ENCODE measurements around the gene RCSD1.

Gene RCSD1, protein sequence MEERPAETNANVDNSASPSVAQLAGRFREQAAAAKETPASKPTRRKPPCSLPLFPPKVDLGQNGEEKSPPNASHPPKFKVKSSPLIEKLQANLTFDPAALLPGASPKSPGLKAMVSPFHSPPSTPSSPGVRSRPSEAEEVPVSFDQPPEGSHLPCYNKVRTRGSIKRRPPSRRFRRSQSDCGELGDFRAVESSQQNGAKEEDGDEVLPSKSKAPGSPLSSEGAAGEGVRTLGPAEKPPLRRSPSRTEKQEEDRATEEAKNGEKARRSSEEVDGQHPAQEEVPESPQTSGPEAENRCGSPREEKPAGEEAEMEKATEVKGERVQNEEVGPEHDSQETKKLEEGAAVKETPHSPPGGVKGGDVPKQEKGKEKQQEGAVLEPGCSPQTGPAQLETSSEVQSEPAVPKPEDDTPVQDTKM

DNA sequence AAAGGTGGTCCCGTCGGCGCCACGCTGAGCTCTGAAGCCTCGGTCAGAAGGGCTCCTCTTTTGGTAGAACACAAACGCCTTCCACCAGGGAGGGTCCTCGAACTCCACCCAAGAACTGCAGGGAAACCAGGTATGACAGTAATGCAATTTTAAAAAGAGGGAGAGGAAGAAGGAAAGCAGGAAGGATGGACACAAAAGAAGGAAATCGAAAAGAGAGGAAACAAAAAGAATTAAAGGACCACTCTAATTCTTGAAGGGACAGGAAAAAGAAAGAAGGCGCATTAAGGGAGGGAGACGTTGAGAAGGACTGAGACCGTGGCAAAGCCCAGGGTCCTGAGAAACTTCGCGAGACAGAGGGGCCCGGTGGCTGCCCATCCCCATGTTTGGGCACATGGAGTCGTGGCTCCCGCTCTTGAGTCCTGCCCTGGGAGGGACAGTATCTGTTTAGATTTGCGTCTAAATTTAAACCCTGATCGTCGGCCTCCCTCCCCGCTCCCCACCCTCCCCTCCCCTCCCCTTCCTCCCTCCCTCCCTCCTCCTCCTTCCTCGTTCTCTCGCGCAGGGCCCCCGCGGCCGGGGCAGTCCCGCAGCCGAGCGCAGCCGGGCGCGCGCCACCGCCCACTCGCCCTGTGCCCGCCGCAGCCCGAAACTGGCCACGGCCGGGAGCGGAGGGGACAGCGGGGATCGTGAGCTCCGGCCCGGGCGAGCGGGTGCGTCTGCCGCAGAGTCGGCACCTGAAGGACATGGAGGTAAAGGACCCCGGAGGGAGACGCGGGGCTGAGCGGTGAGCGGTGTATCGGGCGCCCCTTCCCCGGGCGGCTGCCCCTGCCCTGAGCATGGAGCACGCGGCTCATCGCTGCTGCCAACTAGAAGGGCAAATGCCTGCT lies at the start of gene RCSD1:
TSS of gene RCSD1 (plus strand) at position 552 of the 887 bp plus-strand sequence. CDS start at position 744, 192 bp downstream.
- DNase-seq (ENCODE audit: low read depth) = no peak
- TF ChIP-seq, protein P1, sequence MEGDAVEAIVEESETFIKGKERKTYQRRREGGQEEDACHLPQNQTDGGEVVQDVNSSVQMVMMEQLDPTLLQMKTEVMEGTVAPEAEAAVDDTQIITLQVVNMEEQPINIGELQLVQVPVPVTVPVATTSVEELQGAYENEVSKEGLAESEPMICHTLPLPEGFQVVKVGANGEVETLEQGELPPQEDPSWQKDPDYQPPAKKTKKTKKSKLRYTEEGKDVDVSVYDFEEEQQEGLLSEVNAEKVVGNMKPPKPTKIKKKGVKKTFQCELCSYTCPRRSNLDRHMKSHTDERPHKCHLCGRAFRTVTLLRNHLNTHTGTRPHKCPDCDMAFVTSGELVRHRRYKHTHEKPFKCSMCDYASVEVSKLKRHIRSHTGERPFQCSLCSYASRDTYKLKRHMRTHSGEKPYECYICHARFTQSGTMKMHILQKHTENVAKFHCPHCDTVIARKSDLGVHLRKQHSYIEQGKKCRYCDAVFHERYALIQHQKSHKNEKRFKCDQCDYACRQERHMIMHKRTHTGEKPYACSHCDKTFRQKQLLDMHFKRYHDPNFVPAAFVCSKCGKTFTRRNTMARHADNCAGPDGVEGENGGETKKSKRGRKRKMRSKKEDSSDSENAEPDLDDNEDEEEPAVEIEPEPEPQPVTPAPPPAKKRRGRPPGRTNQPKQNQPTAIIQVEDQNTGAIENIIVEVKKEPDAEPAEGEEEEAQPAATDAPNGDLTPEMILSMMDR (conservative IDR thresholded peaks at IDR 0.05; ENCODE audit: control insufficient read depth, insufficient read depth, low read depth, low read length) = no peak
- H3K4me3 ChIP-seq (ENCODE audit: control insufficient read depth, low read depth, low read length) = peak within 1 kb of the TSS; percentile 44

DNA sequence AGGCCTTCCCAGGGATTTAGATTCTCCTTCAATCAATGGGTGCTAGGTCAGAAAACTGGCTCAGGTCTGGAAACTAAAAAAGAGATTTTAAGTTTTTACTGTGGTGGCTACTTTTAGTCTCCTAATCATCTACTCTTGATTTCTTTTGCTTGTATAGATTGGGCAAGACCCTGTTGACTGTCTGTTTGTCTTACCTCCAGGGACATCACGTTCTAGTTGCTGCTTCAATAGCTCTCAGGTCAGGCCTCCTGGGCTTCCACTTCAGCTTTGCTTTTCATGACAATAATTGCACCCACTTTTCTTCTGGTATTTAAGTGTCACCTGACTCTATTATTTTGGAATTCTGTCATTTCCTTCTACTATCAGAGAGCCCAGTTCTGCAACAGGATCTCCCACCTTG lies 48.0 kb upstream of the RCSD1 start:
- TF ChIP-seq, protein P1 (conservative IDR thresholded peaks at IDR 0.05; ENCODE audit: control insufficient read depth, insufficient read depth, low read depth, low read length) = no peak
- H3K4me3 ChIP-seq (ENCODE audit: control insufficient read depth, low read depth, low read length) = no peak overlapping the region
- no peak for DNase-seq (ENCODE audit: low read depth)

DNA sequence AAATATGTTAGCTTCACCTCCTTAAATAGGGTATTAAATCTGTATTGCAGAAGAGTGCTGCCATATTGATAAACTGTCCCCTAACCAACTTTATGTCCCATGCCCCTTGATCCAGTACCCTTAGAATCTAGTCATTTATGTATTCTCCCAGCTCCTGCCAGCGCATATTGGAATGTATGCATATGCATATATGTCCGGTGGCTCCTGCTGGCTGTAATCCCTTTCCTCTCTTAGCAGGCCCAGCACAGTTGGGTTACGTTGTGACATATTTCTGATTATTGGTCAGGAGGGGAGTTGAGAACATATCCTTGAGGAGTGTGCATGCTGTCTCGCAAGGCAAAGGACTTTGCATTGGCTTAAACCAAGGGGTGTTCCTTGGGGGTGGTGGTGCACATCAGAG lies 47.3 kb upstream of the RCSD1 start:
- TF ChIP-seq, protein P1 (conservative IDR thresholded peaks at IDR 0.05; ENCODE audit: control insufficient read depth, insufficient read depth, low read depth, low read length) = no peak
- DNase-seq (ENCODE audit: low read depth) = no peak

DNA sequence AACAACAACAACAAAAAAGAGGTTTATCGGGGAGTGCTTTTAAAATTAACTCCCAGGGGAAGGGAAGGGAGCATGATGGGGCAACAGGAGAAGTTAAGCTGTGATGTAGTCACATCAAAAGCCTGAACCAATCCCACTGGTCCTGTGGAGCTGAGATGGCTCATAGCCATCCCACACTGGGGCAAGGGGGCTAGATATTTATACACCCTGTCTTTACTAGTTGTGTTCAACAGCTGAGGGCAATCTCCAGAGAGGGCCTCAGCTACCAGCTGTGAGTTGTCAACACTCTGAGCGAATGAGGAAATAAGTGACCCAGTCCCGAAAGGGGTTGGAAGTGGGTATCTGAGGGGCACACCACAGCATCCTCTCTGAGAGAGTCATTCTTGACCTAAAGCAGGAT lies 45.5 kb upstream of the RCSD1 start:
- no peak for DNase-seq (ENCODE audit: low read depth)
- H3K4me3 ChIP-seq (ENCODE audit: control insufficient read depth, low read depth, low read length) = no peak overlapping the region
- TF ChIP-seq, protein P1 (conservative IDR thresholded peaks at IDR 0.05; ENCODE audit: control insufficient read depth, insufficient read depth, low read depth, low read length) = no peak

More for the DNA sequence above, 47.3 kb upstream of the RCSD1 start:
- no peak overlapping the region for H3K4me3 ChIP-seq (ENCODE audit: control insufficient read depth, low read depth, low read length)

DNA sequence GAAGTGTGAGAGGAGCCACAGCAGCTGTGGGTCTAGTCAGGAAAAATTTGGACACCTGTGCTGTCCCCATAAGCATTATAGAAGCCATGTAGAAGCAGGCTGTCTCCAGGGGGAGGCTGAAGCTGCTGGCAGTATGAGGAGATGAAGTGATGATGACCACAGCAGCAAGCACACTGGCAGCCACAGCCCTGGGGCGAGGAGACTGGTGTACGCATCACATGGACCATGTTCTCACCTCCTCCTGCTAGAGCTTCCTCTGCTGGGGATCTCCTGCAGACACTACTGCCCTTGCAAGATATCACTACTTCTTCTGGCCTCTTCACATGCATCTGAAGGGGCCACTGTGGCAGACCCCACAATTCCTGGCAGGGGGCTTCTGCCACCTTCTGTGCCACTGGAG lies 42.7 kb upstream of the RCSD1 start:
- DNase-seq (ENCODE audit: low read depth) = no peak
- TF ChIP-seq, protein P1 (conservative IDR thresholded peaks at IDR 0.05; ENCODE audit: control insufficient read depth, insufficient read depth, low read depth, low read length) = no peak
- H3K4me3 ChIP-seq (ENCODE audit: control insufficient read depth, low read depth, low read length) = no peak overlapping the region

DNA sequence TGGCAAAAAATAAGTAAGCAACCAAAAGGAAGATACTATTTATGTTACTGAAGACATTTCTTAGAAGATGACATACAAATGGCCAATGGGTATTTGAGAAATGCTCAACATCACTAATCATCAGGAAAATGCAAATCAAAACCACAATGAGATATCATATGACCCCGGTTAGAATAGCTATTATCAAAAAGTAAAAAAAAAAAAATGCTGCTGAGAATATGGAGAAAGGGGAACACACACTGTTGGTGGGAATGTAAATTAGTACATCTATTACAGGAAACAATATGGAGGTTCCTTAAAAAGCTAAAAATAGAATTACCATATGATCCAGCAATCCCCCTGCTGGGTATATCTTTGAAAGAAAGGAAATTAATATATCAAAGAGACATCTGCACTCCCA lies 42.2 kb upstream of the RCSD1 start:
- H3K4me3 ChIP-seq (ENCODE audit: control insufficient read depth, low read depth, low read length) = no peak overlapping the region
- no peak for DNase-seq (ENCODE audit: low read depth)
- TF ChIP-seq, protein P1 (conservative IDR thresholded peaks at IDR 0.05; ENCODE audit: control insufficient read depth, insufficient read depth, low read depth, low read length) = no peak
